ENCODE results near the gene HNRNPUL2.

DNA sequence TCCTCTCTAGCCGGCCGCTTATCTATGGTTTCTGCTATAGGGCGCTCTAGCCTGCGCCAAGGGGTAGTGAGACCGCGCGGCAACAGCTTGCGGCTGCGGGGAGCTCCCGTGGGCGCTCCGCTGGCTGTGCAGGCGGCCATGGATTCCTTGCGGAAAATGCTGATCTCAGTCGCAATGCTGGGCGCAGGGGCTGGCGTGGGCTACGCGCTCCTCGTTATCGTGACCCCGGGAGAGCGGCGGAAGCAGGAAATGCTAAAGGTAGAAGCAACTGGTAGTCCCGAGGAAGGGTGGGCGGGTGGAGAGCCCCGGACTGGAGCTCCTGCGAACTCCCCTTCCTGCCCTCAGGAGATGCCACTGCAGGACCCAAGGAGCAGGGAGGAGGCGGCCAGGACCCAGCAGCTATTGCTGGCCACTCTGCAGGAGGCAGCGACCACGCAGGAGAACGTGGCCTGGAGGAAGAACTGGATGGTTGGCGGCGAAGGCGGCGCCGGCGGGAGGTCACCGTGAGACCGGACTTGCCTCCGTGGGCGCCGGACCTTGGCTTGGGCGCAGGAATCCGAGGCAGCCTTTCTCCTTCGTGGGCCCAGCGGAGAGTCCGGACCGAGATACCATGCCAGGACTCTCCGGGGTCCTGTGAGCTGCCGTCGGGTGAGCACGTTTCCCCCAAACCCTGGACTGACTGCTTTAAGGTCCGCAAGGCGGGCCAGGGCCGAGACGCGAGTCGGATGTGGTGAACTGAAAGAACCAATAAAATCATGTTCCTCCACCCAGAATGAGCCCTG lies 55.5 kb downstream of the HNRNPUL2 start, which contains the start of the genes LBHD1 and UQCC3:
- TF ChIP-seq, protein P1, sequence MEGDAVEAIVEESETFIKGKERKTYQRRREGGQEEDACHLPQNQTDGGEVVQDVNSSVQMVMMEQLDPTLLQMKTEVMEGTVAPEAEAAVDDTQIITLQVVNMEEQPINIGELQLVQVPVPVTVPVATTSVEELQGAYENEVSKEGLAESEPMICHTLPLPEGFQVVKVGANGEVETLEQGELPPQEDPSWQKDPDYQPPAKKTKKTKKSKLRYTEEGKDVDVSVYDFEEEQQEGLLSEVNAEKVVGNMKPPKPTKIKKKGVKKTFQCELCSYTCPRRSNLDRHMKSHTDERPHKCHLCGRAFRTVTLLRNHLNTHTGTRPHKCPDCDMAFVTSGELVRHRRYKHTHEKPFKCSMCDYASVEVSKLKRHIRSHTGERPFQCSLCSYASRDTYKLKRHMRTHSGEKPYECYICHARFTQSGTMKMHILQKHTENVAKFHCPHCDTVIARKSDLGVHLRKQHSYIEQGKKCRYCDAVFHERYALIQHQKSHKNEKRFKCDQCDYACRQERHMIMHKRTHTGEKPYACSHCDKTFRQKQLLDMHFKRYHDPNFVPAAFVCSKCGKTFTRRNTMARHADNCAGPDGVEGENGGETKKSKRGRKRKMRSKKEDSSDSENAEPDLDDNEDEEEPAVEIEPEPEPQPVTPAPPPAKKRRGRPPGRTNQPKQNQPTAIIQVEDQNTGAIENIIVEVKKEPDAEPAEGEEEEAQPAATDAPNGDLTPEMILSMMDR (IDR thresholded peaks at IDR 0.05; ENCODE audit: low read depth, low read length): no peak
- TF ChIP-seq POLR2A (IDR thresholded peaks at IDR 0.05; ENCODE audit: extremely low read depth, insufficient read length): peak; percentile 97
- TF ChIP-seq, protein P2, sequence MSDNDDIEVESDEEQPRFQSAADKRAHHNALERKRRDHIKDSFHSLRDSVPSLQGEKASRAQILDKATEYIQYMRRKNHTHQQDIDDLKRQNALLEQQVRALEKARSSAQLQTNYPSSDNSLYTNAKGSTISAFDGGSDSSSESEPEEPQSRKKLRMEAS (IDR thresholded peaks at IDR 0.05; ENCODE audit: low read depth, low read length): peak; percentile 93
- peak; percentile 85; the same call in 1 of the 2 replicates for TF ChIP-seq MYC (IDR thresholded peaks at IDR 0.05; ENCODE audit: low read depth, low read length)

Data from NB4 (cell line).